ENCODE measurements around the gene UIMC1. TPM values are rescaled to one million over a fixed set of nuclear protein-coding genes. Genes with fewer than 3 reads are reported as not detected.

Gene UIMC1
- total RNA-seq, 1 experiment from 2014 or later = 38.4 TPM

DNA sequence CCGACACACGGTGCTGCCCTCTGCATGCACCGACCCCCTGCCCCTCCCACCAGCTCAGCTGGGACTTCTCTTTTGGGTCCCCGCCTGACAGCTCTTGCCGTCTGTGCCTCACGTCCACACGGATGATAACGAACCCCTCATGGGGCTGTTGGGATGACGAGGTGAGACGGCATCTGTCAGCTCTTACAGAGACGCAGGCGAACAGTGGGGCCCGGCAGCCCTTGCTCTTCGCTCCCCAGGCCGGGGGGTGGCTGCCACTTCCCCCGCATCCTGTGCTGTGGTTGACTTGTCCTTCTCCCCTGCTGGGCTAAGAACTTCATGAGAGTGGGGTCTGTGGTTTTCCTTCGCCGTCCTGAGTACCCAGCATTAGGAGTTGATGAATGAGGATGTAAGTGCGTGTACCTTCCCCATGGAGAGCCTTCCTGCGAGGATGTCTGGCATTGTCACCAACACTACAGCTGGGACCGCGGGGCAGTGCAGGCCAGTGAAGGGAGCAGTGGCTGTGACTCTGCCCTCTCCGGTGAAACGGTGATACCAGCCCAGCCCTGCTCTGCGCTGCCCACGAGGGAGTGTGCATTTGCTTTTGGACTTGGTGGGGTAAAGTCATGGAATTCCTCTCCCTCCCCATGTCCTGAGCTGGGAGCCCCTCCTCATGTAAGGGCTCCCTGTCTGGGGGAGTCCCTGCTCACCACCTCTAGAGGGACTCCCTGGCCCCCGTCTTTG lies 130.6 kb downstream of the UIMC1 start:
- Histone ChIP-seq H2AFZ (ENCODE audit: low read depth, low read length, poor library complexity, severe bottlenecking) (no peak overlapping the region), H4K20me1 (ENCODE audit: insufficient read depth) (no peaks in the 10 kb centered on the region), H3K9me3 (ENCODE audit: control insufficient read depth in 1 of 2, insufficient read depth in 1 of 2, low read depth in 1 of 2, low read length in 2 of 2) (no peaks in the 10 kb centered on the region), H3K4me1 (ENCODE audit: control insufficient read depth in 1 of 2, insufficient read depth in 2 of 2, low read length in 2 of 2) (no peaks in the 10 kb centered on the region), H3K4me2 (ENCODE audit: low read length) (no peak overlapping the region), H3K9ac (ENCODE audit: low read length) (no peak overlapping the region), H3K27me3 (ENCODE audit: insufficient read depth, low read length) (no peaks in the 10 kb centered on the region), H3K27ac (ENCODE audit: low read depth, low read length) (no peak overlapping the region), H3K9me2 (ENCODE audit: insufficient read depth) (no peaks in the 10 kb centered on the region), H3K79me2 (ENCODE audit: insufficient read depth, low read length) (no peaks in the 10 kb centered on the region), H3K36me3 (ENCODE audit: control insufficient read depth in 1 of 2, insufficient read depth in 2 of 2, low read length in 2 of 2) (no peaks in the 10 kb centered on the region), H3K4me3 (replicated peaks in 1 of 2; ENCODE audit: low read depth in 1 of 2, low read length in 2 of 2) (no peak overlapping the region)
- DNase-seq (ENCODE audit: low read depth, low spot score) (no peak), ATAC-seq (no peak)
- no TSS peak for BruUV-seq (replicated peaks)
- RAD21 ChIA-PET (ENCODE audit: low non-redundant PET in 1 of 2, low total read pairs in 2 of 2, uncharacterized antibody in 2 of 2, unreplicated experiment in 2 of 2) = no interaction called here
- TF ChIP-seq CBX3 (IDR thresholded peaks at IDR 0.05; ENCODE audit: low read depth) = no peak
- no peak for TF ChIP-seq EZH2phosphoT487 (IDR thresholded peaks at IDR 0.05; ENCODE audit: borderline replicate concordance)
- no peak for TF ChIP-seq YY1 (IDR thresholded peaks at IDR 0.05; ENCODE audit: extremely low read depth, insufficient replicate concordance, low read depth, low read length)
- CTCF ChIA-PET = no interaction called here
- POLR2A ChIA-PET = no interaction called here
- intact Hi-C loops (cut with micrococcal nuclease) = no loop called here

- CTCF ChIA-PET = no interaction called here
- ATAC-seq = no peak
- Histone ChIP-seq H3K27ac (ENCODE audit: low read depth, low read length) (no peak overlapping the region), H2AFZ (ENCODE audit: low read depth, low read length, poor library complexity, severe bottlenecking) (no peak overlapping the region), H3K9me2 (ENCODE audit: insufficient read depth) (no peaks in the 10 kb centered on the region), H3K36me3 (ENCODE audit: control insufficient read depth in 1 of 2, insufficient read depth in 2 of 2, low read length in 2 of 2) (no peaks in the 10 kb centered on the region), H3K9me3 (ENCODE audit: control insufficient read depth in 1 of 2, insufficient read depth in 1 of 2, low read depth in 1 of 2, low read length in 2 of 2) (no peaks in the 10 kb centered on the region), H3K4me2 (ENCODE audit: low read length) (no peak overlapping the region), H3K27me3 (ENCODE audit: insufficient read depth, low read length) (no peaks in the 10 kb centered on the region), H3K79me2 (ENCODE audit: insufficient read depth, low read length) (no peaks in the 10 kb centered on the region), H3K4me1 (ENCODE audit: control insufficient read depth in 1 of 2, insufficient read depth in 2 of 2, low read length in 2 of 2) (no peaks in the 10 kb centered on the region), H4K20me1 (ENCODE audit: insufficient read depth) (no peaks in the 10 kb centered on the region), H3K9ac (ENCODE audit: low read length) (no peak overlapping the region), H3K4me3 (replicated peaks in 1 of 2; ENCODE audit: low read depth in 1 of 2, low read length in 2 of 2) (no peak overlapping the region)
- no peak for TF ChIP-seq POLR2A (IDR thresholded peaks at IDR 0.05; ENCODE audit: borderline replicate concordance, extremely low read depth, insufficient read depth, insufficient read length)
- intact Hi-C loops (cut with micrococcal nuclease) = no loop called here
- no peak for DNase-seq (ENCODE audit: low read depth, low spot score)
- RAD21 ChIA-PET (ENCODE audit: low non-redundant PET in 1 of 2, low total read pairs in 2 of 2, uncharacterized antibody in 2 of 2, unreplicated experiment in 2 of 2) = no interaction called here
- no TSS peak for BruUV-seq (replicated peaks)
- POLR2A ChIA-PET = no interaction called here
These were observed 131.5 kb downstream of the UIMC1 start for GRCh38 chr5:176875014-176875550.

All from HCT116 (cell line).